ENCODE data around the gene AK8. TPM values are rescaled to one million over a fixed set of nuclear protein-coding genes. Genes with fewer than 3 reads are reported as not detected.
"Not testable (repeated sequence)": the region's sequence is repeated elsewhere in the genome, so short reads cannot be mapped to it uniquely, and the experiment has no call there.

Gene AK8
- total and polyA plus RNA-seq, 9 donors, result 0.36 to 9.8 (median 1.6) TPM

DNA sequence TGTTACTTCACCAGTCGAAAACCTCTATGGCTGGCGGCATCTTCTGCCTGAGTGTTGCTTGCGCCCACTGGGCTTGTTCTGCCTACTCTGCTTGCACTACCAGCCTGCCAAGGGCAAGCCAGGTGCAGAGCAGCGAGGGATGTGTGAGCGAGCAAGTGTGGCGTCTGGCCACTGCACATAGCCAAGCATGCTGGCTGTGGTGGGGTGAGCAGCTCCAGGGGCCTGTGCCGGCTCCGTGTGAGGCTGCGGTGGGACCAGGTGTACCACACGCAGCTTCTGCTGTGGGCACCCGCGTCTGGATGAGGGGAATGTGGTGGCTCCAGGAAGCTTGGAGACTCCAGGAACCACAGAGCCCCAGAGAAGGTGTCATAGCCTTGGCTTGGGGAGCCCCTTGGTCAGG lies 156.4 kb downstream of the AK8 start:
- Histone ChIP-seq H3K9me3 (no peaks in the 10 kb centered on the region), H3K36me3 (no peaks in the 10 kb centered on the region), H3K27me3 (no peaks in the 10 kb centered on the region), H3K4me3 (no peak overlapping the region), H3K4me1 (ENCODE audit: insufficient read depth) (no peaks in the 10 kb centered on the region), H3K27ac (no peak overlapping the region)
- WGBS, 3 donors, result 79 to 93% (median 82%) methylated on average over 11 to 12 of the region's 12 CpGs
- no peak for TF ChIP-seq POLR2A (IDR thresholded peaks at IDR 0.05)
- no peak for DNase-seq
- intact Hi-C loops (cut with DNase I), result no loop called here

DNA sequence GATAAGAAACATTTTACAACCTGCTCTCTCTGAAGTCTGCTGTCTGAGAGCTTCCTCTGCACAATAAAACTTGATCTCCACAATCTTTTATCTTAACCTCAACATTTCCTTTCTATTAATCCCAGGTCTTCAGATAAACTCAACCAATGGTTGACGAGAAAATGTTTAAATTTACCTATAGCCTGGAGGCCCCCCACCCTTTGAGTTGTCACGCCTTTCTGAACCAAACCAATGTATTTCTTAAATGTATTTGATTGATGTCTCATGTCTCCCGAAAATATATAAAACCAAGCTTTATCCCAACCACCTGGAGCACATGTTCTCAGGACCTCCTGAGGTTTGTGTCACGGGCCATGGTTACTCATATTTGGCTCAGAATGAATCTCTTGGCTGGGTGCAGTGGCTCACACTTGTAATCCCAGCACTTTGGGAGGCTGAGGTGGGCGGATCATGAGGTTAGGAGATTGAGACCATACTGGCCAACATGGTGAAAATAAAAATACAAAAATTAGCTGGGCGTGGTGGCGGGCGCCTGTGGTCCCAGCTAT lies 159.6 kb downstream of the AK8 start:
- H3K9me3 ChIP-seq; H3K27me3 ChIP-seq; H3K36me3 ChIP-seq; H3K27ac ChIP-seq; intact Hi-C loops (cut with DNase I); DNase-seq; H3K4me1 ChIP-seq (ENCODE audit: insufficient read depth); H3K4me3 ChIP-seq: not testable (repeated sequence)
- WGBS, 3 donors, result 74 to 84% (median 80%) methylated on average over 8 of the region's 8 CpGs

DNA sequence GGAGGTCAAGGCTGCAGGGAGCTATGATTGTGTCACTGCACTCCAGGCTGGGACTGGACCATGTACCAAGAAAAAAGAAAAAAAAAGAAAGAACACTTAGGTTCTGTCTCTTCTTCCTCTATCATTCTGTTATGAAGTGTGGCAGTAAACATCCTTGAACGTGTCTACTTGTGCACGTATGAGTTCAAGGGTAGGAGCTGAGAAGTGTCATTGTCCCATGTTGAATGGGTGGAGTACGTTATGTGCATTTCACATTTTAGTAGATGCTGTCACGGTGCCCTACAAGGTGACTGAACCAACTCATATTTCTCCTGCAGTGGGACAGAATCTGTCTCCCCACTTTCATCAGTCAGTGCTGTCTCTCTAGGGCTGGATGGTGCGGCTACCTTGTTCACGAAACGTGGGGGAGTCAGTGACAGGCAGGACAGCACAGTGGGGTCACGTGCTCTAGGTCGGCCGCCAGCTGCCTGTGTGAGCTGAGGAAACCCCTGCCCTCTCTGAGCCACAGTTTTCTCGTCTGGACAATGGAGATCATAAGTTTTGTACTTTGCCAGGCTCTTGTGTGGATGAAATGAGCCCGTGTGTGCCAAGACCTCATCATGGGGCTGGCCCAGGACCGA lies 160.6 kb downstream of the AK8 start:
- TF ChIP-seq EP300 (IDR thresholded peaks at IDR 0.05) (no peak), POLR2A (IDR thresholded peaks at IDR 0.05) (no peak)
- TF ChIP-seq, protein P1, sequence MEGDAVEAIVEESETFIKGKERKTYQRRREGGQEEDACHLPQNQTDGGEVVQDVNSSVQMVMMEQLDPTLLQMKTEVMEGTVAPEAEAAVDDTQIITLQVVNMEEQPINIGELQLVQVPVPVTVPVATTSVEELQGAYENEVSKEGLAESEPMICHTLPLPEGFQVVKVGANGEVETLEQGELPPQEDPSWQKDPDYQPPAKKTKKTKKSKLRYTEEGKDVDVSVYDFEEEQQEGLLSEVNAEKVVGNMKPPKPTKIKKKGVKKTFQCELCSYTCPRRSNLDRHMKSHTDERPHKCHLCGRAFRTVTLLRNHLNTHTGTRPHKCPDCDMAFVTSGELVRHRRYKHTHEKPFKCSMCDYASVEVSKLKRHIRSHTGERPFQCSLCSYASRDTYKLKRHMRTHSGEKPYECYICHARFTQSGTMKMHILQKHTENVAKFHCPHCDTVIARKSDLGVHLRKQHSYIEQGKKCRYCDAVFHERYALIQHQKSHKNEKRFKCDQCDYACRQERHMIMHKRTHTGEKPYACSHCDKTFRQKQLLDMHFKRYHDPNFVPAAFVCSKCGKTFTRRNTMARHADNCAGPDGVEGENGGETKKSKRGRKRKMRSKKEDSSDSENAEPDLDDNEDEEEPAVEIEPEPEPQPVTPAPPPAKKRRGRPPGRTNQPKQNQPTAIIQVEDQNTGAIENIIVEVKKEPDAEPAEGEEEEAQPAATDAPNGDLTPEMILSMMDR (IDR thresholded peaks at IDR 0.05), result no peak

DNA sequence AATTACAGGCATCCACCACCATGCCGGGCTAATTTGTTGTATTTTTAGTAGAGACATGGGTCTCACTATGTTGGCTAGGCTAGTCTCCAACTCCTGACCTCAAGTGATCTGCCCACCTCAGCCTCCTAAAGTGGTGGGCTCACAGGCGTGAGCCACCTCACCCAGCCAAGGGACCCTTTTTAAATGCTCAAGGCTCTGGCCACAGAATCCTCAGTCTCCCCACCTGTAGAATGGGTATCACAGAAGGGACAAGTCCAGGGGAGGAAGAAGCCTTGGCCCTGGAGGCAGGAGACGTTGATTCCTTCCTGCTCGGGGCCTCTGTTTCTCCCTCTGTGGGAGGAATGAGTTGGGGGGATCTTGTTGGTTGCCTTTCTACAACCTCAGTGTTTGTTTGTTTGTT lies 162.1 kb downstream of the AK8 start:
- H3K9me3 ChIP-seq, result no peaks in the 10 kb centered on the region
- no peaks in the 10 kb centered on the region for H3K4me1 ChIP-seq (ENCODE audit: insufficient read depth)
- H3K27ac ChIP-seq, result no peak overlapping the region
- no peaks in the 10 kb centered on the region for H3K27me3 ChIP-seq
- WGBS, 3 donors, result 90 to 97% (median 96%) methylated on average over 4 of the region's 4 CpGs
- no peak for DNase-seq
- no peaks in the 10 kb centered on the region for H3K36me3 ChIP-seq
- intact Hi-C loops (cut with DNase I), result no loop called here
- TF ChIP-seq, protein P1 (IDR thresholded peaks at IDR 0.05), result no peak
- TF ChIP-seq EP300 (IDR thresholded peaks at IDR 0.05) (no peak), POLR2A (IDR thresholded peaks at IDR 0.05) (no peak)
- no peak overlapping the region for H3K4me3 ChIP-seq

More for the DNA sequence above, 160.6 kb downstream of the AK8 start:
- Histone ChIP-seq H3K27ac (no peak overlapping the region), H3K4me3 (no peak overlapping the region), H3K27me3 (no peaks in the 10 kb centered on the region), H3K4me1 (ENCODE audit: insufficient read depth) (no peaks in the 10 kb centered on the region), H3K36me3 (no peaks in the 10 kb centered on the region), H3K9me3 (no peaks in the 10 kb centered on the region)
- no peak for DNase-seq
- intact Hi-C loops (cut with DNase I), result no loop called here
- WGBS, 3 donors, result 38 to 44% (median 39%) methylated on average over 13 of the region's 13 CpGs

DNA sequence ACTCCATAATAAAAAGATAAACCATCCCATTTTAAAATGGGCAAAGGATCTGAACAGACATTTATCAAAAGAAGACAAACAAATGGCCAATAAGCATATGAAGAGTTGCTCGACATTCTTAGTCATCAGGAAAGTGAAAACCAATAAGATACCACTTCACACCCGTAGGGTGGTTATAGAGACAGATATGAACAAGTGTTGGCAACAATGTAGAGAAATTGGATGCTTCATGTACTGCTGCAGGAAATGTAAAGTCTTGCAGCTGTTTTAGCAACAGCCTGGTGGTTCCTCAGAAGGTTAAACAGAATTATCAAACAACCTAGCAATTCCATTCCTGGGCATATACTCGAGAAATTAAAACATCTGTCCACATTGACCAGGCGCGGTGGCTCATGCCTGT lies 165.3 kb downstream of the AK8 start:
- Histone ChIP-seq H3K4me3 (no peak overlapping the region), H3K9me3 (no peaks in the 10 kb centered on the region), H3K27ac (no peak overlapping the region), H3K36me3 (no peaks in the 10 kb centered on the region), H3K4me1 (ENCODE audit: insufficient read depth) (no peaks in the 10 kb centered on the region), H3K27me3 (no peaks in the 10 kb centered on the region)
- 63 to 77% (median 65%) methylated on average over 5 of the region's 5 CpGs for WGBS, 3 donors
- DNase-seq, result no peak
- intact Hi-C loops (cut with DNase I), result no loop called here
- TF ChIP-seq EP300 (IDR thresholded peaks at IDR 0.05) (no peak), POLR2A (IDR thresholded peaks at IDR 0.05) (no peak)
- TF ChIP-seq, protein P1 (IDR thresholded peaks at IDR 0.05), result no peak

Measured in ovary (tissue), 9 donors.